Measurements from ENCODE around the gene KLF13.

Gene KLF13

GRCh38 chr15:31332020-31332680 is 5.5 kb downstream of the KLF13 start:
- DNase-seq (ENCODE audit: low read depth) = no peak

- no peak for DNase-seq (ENCODE audit: low read depth)
Measured at GRCh38 chr15:31332681-31333071, 6.0 kb downstream of the KLF13 start.

GRCh38 chr15:31333119-31333518 is 6.5 kb downstream of the KLF13 start:
- no peak for DNase-seq (ENCODE audit: low read depth)

DNA sequence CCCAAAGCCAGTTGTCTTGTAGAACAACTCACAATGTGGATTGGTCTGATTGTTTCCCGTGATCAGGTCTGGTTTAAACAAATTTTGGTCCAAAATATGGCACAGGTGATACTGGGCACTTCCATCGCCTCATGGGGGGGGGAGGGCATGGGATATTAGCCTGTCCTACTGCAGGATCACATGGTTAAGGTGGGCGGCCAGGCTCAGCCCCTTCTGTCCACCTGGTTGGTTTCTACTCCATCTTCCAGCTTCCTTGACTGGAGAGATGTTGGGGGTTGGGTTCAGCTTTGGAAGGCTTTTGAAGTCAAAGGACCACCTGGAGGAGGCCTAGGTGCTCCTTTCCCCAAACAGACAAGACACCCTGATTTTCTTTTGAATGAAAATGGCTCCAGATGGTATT is 7.2 kb downstream of the KLF13 start:
- DNase-seq (ENCODE audit: low read depth) = no peak

GRCh38 chr15:31335989-31336592 is 9.5 kb downstream of the KLF13 start:
- DNase-seq (ENCODE audit: low read depth) = no peak

DNA sequence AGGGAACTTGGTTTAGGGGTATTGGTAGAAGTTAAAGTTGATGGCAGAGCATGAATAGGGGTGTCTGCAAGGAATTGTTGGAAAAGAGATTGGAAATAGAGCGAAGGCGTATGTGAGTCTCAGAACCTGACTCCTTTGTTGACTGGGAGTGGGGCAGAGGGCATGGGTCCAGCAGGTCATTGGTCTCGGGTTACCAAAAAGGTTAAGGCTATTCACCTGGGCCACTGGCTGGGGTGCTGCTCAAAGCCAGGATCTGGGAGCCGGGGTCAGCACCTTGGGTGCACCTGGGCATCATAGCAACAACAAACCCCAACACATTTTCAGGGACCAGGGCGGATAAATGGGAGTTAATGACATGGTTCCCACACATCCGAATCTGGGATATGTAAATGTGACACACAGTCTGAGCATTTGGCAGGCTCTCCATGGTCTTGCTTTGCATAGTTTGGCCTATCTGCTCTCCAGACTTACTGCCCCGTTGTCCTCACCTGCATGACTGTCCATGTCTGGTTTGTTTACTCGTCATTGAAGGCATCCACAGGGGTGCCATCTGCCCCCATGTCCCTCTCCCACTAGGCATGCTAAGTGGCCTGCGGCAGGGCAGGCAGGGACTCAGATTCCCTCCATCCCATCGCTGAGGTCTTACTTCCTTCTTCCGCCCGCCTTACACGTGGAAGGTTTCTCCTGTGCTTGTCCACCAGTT is 10.1 kb downstream of the KLF13 start:
- no peak for DNase-seq (ENCODE audit: low read depth)

- no peak for DNase-seq (ENCODE audit: low read depth)
Measured at GRCh38 chr15:31337352-31338031, 10.9 kb downstream of the KLF13 start.

GRCh38 chr15:31338318-31338878 is 11.8 kb downstream of the KLF13 start:
- DNase-seq (ENCODE audit: low read depth) = no peak

DNA sequence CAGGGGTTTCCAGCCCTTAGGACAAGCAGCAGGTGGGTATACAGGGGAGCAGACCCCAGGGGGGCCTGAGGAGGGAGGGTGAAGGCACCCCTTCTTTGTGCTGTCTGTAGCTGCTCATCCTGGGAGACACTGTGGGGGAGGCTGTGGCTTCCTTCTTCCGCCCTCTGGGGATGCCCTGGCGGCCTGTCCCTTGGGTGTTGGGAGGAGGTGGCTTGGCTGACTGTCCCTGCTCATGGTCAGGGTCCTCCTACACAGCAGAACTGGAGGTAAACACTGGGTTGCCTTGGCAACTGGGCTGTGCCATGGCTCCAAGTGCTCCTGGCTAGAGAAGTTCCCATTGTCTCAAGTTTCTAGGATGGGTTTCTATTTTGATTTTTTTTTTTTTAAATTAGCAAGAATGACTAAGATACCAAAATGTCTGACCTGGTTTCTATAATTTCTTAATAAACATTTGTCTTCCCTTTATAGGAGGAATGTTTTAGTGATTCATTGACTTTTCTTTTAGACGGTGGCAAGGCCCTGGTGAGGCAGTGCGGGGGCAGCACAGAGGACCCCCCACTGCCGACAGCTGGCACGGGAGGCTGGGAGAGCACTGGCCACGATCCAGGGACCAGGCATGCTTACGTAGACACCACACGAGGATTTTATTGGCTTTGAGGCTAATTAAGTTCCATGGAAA is 12.4 kb downstream of the KLF13 start:
- DNase-seq (ENCODE audit: low read depth) = no peak

GRCh38 chr15:31339558-31339895 is 12.9 kb downstream of the KLF13 start:
- DNase-seq (ENCODE audit: low read depth) = no peak

GRCh38 chr15:31340047-31340446 is 13.4 kb downstream of the KLF13 start:
- DNase-seq (ENCODE audit: low read depth) = no peak

GRCh38 chr15:31340592-31340991 is 14.0 kb downstream of the KLF13 start:
- no peak for DNase-seq (ENCODE audit: low read depth)

GRCh38 chr15:31341071-31341470 is 14.4 kb downstream of the KLF13 start:
- no peak for DNase-seq (ENCODE audit: low read depth)

DNA sequence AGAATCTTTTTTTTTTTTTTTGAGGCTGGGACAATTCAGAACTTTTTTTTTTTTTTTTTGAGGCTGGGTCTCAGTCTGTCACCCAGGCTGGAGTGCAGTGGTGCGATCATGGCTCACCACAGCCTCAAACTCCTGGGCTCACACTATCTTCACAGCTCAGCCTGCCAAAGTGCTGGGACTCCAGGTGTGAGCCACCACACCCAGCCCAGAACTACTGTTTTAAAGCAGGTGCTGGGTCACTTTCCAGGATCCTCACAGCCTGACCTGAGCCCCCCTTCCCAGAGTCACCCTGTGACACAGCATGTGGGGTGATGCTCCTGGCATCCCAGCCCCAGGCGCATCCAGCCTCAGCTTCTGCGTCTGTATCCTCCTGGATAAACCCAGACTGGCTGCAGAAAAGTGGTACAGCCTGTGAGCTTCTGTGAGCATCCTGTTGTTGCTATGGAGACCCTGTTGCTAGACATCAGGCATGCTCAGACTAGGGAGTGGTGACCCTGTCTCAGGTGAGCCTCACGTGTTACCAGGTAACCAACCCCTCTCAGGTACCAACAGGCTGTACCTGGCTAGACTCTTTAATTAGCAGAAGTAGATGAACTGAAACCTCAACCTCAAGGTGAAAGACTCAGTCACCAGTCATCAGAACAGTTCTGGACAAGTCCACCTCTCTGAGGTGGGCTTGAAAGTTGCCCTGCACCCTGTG is 15.0 kb downstream of the KLF13 start:
- DNase-seq (ENCODE audit: low read depth) = no peak

GRCh38 chr15:31342381-31342780 is 15.7 kb downstream of the KLF13 start:
- DNase-seq (ENCODE audit: low read depth) = no peak

DNA sequence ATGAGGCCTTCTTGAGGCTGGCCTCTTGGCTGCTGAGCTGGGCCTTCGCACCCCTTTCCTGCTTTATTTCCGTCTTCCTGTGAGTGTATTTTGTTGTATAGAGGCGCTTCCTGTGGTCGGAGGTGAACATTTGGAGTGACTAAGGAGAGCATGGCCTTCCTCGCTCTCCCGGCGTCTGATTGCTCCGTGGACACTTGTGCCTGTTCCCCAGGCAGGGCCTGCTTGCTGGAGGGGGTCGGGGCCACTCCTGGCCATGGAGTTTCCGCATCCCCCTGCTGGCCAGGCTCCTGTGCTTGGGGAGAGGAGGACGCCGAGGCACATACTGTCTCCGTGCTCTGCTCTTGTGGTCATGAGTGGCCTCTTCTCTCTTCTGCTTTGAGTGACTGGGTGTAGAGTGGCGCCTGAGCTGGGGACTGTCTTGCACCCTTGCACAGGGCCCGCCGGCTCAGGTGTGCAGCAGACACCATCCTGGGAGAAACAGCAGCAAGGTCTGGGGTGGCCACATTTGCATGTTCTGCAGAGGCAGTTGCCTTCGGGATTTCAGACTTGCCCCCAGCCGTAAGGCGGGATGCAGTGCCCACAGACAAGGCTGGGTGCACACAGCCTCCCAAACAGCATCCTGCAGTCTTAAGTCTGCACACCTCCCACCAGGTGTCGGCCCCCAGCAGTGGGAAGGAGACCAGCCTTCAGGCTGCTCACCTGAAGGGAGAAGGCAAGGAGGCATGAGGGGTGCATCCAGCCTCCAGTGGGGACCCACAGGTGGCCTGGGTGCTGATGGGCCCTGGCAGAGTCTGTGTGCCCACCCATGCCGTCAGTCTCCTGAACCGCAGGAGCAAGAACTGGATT is 16.4 kb downstream of the KLF13 start:
- no peak for DNase-seq (ENCODE audit: low read depth)

GRCh38 chr15:31343831-31344230 is 17.2 kb downstream of the KLF13 start:
- no peak for DNase-seq (ENCODE audit: low read depth)

- no peak for DNase-seq (ENCODE audit: low read depth)
Measured at GRCh38 chr15:31344266-31344665, 17.6 kb downstream of the KLF13 start.

GRCh38 chr15:31344823-31345605 is 18.4 kb downstream of the KLF13 start:
- DNase-seq (ENCODE audit: low read depth) = no peak
